Right lung (tissue), 5 donors: ENCODE data around the gene RTCA. TPM values are rescaled to one million over a fixed set of nuclear protein-coding genes. Genes with fewer than 3 reads are reported as not detected.

Source experiments
- DNase-seq, 2 donors: peaks; one replicate each; pipeline ENCODE4 v3.0.0-alpha.2; 2013
- polyA plus RNA-seq, 5 donors: library from polyadenylated mRNA; unstranded; fragments of 120-200 nt; gene quantifications; one replicate each; pipeline versions ENCODE4 v1.2.1 to v1.2.3, GENCODE V29; 2013; ENCODE audit warnings: inconsistent platforms in 1 of 5, low replicate concordance in 1 of 5; ENCODE audit not compliant: insufficient read length in 5 of 5, insufficient read depth in 1 of 5

The RTCA gene
- polyA plus RNA-seq, 5 donors: 24.1 to 34.1 (median 29.6) TPM

DNA sequence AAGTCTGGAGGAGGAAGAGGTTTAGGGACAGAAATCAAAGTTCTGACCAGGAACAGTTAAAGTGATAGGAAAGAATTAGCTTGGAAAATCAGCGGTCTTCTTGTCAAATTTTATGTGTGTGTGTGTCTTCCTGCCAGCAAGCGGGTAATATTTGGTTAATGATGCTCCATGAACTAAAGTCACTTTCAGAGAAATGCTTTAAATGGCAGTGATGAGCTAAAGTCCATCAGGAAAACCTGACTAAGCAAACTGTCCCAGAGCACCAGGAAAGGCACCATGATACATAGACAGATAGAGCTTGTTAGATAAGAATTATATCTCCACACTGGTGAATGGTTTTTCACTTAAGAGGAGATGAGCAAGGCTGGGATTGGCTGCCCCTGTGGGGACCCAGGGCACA lies 76.3 kb downstream of the RTCA start:
- no peak for DNase-seq

Other genes with a start within 250 kb of the RTCA start
- gene SASS6, start 133.3 kb upstream of the RTCA start, polyA plus RNA-seq: 10 to 100 TPM in 2 of 5 donors, 1 to 10 TPM in 3; 5.6 to 13.4 (median 9.7) TPM
- 10 to 100 TPM; 30.9 to 63.7 (median 48.5) TPM for gene TRMT13, start 133.1 kb upstream of the RTCA start, polyA plus RNA-seq
- gene LRRC39, start 88.0 kb upstream of the RTCA start, polyA plus RNA-seq: 1 to 10 TPM; 3.7 to 8.0 (median 5.2) TPM
- 10 to 100 TPM; 10.5 to 22.5 (median 20.2) TPM for gene DBT, start 16.4 kb upstream of the RTCA start, polyA plus RNA-seq
- 10 to 100 TPM; 11.6 to 16.4 (median 14.6) TPM for gene CDC14A, start 86.3 kb downstream of the RTCA start, polyA plus RNA-seq